ENCODE data around the gene TMEM117.
"Not testable (repeated sequence)": the region's sequence is repeated elsewhere in the genome, so short reads cannot be mapped to it uniquely, and the experiment has no call there.

Gene TMEM117

DNA sequence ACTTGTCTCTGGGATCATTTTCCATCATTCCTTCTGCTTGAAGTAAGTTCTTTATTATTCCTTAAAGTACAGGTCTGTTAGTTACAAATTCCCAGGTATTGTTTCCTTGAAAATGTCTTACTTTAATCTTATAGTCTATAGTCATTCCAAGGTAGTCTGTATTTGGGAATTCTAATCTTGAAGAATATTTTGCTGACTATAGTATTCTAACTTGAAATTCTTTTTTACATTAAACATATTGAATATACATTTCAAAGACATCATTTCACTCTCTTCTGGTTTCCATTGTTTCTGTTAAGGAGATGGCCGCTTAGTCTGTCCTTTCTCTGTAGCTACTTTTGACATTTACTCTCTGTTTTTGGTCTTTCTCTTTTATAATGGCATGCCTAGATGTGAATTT, 399.8 kb downstream of the TMEM117 start:
- no peak for DNase-seq

- no peak for DNase-seq
Measured at GRCh38 chr12:44240186-44240585, 404.3 kb downstream of the TMEM117 start.

- DNase-seq = no peak
Measured at GRCh38 chr12:44245932-44246331, 410.1 kb downstream of the TMEM117 start.

GRCh38 chr12:44246482-44247105, 410.7 kb downstream of the TMEM117 start:
- no peak for DNase-seq

DNA sequence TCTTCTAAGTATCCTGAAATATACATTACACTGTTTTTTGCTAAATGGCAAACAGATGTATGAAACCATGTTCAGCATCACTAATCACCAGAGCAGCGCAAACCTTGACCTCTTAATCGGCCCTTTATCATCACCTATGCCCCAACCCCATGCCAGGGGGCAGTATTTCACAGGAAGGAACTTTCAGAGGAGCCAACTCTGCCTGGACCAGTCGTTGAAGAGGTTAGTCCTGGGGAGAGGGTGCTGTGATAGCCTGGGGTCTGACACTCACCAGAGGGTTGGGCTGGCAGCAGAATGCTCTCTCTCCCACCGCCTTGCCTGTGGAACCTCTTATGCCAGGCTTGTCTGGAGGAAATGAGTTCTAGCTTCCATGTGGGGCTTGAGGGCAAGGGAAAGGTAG, 411.7 kb downstream of the TMEM117 start:
- no peak for DNase-seq

DNA sequence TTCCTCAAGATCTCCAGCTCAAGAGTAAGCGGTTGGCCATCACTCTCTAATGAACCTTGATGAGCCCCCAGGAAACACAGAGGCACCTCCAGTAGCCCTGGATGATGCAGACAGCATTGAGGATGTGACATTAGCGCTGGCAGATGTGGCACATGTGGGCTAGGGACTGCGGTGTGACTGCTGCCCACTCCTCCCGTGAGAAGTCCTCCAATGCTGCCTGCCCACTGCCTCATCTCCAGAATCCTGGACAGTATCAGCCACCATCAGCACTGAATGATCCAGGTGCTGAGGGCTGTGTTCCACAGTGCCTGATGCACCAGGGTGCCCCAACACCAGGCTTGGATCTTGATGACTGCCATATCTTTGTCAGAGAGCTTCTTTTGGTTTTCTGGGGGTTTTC, 412.6 kb downstream of the TMEM117 start:
- no peak for DNase-seq

DNA sequence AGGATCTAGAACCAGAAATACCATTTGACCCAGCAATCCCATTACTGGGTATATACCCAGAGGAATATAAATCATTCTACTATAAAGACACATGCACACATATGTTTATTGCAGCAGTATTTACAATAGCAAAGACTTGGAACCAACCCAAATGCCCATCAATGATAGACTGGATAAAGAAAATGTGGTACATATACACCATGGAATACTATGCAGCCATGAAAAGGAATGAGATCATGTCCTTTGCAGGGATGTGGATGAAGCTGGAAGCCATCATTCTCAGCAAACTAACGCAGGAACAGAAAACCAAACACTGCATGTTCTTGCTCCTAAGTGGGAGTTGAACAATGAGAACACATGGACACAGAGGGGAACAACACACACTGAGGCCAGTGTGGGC, 414.6 kb downstream of the TMEM117 start:
- not testable (repeated sequence) for DNase-seq

DNA sequence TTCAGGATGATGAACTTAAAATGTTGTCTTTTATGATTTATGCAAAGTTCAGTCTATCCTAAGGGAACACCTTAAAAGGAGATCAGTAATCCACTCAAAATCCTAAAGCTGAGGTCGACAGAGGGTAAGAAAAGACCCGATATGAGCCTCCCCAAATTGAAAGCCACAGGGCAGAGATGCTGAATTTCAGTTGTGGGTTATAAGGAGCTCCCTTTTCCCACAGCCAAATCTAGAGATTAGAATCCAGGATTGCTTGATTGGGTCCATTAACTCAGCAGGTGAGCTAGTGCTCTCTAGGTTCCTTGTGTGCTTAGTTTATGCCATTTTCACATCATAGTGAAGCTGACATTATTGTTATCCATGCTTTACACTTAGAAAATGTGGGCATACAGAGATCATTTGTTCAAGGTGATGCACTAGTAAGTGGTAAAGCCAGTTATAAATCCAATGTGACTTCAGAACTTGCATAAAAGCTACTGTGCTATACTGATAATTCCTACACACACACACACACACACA, 417.5 kb downstream of the TMEM117 start:
- DNase-seq = no peak

DNA sequence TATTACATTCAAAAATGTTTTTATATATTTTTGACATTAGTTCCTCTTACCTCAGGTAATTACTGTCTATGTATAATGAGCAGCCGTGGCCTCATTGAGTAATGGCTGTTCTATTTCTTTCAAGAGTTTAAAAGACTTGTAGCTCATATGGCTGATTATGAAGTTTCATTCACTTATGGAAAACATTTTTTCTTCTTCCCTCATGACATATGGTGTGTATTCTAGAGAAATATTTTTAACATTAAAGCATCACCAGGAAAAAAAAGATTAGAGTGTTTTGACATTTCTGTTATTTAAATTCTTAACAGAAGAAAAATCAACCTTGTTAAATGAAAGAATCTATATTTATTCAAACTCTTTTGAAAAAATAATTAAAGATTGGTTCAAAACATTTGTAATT, 422.4 kb downstream of the TMEM117 start:
- no peak for DNase-seq

GRCh38 chr12:44259890-44260289, 424.0 kb downstream of the TMEM117 start:
- no peak for DNase-seq

GRCh38 chr12:44260581-44260980, 424.7 kb downstream of the TMEM117 start:
- DNase-seq = no peak

DNA sequence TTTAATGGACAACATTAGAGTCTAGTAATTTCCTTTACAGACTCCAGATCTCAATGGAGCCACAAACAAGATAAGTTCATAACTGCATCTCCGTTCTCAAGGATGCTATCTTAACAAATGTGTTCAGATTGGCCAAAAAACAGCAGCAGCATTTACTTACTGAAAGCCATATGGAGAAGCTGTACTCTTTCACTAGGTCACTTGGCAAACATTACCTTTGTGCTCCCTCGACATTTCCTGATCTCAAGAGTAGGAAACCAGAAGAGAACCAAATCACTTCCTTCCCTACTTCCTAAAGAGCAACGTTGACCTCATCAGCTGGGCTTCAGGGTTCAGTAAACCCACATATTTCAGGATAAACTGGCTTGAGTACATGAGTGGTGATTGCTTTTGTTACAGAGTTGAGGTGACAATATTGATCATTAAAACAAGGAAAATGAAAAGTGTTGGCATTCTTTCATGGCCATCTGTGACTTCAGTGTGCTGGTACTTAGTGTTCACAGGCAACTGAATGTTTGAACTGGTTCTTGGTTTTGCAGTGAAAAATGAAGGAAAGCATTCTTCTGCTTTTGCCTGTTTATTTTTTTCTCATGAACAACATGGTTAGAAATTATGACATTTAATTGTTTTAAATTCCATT, 449.6 kb downstream of the TMEM117 start:
- DNase-seq = no peak

DNA sequence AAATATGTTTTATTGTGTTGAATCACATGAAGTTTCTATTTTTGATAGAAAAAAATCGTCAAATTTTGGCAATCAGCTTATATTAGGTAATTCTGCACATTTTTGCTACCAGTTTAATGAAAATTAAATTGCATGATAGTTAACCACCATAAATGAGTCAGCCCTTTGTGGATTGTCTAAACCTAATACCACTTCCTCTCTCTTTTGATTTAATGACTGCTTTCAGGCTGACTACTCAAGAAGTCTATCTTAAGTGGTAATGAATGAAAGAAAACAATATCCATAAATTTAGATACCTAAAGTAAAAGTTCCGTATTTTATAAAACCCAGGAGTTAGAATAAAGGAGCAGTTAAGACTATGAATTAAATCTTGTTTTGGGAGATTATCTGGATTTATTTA, 450.5 kb downstream of the TMEM117 start:
- DNase-seq = no peak

GRCh38 chr12:44286821-44287505, 451.1 kb downstream of the TMEM117 start:
- DNase-seq = no peak

DNA sequence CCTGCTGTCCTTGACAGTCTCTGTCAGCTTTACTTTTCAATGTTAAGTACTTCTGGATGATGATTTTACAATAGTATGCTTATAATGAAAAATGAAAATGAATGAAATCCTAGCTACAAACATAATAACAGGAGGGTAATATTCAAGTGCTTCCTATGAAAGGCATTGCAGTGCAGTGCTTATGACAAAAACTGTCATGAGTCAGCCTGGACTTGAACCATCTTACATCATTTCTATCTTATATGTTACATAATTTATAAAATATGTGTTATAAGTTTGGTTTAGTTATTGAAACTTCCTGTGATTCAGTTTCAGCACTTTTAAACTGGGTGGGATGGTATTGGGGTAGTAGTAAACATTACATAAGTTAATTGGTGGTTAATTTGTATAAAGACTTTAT, 451.7 kb downstream of the TMEM117 start:
- no peak for DNase-seq

GRCh38 chr12:44294649-44295048, 458.8 kb downstream of the TMEM117 start:
- no peak for DNase-seq

DNA sequence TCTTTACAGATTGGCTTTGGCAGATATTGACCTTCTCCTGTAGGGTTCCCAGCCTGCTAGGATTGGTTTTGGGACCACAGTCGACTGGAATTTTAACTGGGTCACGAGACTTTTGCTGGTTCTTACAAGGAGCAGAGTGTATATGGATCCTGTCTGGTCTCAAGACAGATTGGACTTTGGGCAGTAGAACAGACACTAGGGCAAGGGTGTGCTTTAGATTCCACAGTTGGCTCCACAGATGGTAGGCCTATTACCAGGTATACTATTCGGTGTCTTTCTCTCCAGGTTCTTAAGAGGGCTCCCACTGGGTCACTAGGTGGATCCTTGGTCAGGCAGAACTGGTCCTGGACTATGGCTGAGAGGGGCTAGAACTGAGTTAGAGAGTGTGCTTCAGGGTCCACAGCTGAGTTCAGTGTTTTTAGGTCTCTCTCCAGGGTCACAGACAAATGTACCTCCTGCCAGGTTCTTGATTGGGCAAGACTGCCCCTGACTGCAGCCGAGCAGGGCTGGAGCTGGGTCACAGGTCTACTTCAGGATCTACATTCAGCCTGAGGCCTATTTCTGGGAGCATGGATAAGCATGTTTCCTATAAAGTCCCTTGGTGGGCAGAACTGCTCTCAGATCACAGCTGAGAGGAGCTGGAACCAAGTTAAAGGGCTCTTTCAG, 460.2 kb downstream of the TMEM117 start:
- no peak for DNase-seq

- DNase-seq = no peak
Measured at GRCh38 chr12:44296624-44297197, 460.8 kb downstream of the TMEM117 start.

DNA sequence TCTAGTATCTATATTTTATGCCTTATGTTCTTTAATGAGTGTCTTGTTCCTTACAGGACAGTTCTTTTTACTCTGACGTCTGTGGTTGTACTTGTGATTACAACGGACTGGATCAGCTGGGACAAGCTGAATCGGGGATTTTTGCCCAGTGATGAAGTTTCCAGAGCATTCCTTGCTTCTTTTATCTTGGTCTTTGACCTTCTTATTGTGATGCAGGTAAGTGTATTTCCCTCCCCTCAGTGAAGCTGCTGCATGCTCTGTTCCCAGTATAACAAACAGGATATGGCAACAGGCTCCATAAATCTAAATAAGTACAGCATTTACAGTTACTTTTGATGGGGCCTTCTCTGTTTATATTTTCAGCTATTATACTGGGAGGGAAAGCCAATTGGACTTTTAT, 463.6 kb downstream of the TMEM117 start:
- no peak for DNase-seq

DNA sequence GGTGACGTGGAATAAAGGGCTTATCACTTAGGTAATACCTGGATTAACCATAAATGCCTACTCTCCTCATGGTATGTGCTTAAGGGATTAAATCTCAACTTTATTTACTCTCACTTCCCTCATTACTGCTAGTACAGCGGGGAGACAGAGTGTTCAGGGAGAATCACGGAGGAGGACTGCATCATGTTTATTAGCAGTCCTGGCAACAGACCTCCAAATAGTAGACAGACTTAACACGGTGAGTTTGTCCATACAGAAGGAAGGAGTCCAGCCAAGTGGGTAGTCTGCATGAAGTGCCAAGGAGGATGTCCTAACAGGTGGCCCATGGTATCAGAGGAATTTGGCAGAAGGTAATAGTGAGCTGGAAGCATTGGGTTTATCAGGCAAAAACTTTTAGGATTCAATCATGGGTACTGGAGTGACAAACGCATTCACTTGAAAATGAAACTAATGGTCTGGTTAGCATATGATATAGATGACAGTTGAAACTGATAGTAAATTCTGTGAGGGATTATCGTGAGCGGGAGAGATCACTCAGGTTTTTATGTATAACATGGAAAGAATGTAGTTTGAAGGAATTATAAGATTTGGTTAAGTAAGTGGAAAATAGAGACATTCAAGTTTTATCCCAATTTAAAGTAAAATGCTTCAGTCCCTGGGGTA, 471.8 kb downstream of the TMEM117 start:
- DNase-seq = no peak

DNA sequence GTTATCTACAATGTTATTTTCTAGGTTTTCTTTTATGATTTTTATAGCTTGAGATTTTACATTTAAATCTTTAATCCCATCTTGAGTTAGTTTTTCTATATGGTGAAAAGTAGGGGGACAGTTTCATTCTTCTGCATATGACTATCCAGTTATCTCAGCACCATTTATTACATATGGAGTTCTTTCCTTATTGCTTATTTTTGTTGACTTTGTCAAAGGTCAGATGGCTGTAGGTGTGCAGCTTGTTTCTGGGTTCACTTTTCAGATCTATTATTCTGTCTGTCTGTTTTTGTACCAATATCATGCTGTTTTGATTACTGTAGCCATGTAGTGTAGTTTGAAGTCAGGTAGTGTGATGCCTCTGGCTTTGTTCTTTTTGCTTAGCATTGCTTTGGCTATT, 477.3 kb downstream of the TMEM117 start:
- no peak for DNase-seq

DNA sequence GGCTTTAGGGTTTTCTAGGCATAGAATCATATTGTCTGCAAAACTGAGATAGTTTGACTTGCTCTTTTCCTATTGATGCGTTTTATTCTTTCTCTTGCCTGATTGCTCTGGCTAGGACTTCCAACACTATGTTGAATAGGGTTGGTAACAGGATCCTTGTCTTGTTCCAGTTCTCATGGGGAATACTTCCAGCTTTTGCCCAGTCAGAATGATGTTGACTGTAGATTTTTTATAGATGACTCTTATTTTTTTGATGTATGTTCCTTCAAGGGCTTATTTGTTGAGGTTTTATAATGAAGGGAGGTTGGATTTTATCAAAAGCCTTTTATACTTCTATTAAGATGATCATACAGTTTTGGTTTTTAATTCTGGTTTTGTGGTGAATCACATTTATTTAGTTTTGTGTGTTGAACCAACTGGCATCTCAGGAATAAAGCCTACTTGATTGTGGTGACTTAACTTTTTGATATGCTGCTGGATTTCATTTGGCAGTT, 478.2 kb downstream of the TMEM117 start:
- DNase-seq = no peak
